Measurements from ENCODE around the gene SPOCK1.

DNA sequence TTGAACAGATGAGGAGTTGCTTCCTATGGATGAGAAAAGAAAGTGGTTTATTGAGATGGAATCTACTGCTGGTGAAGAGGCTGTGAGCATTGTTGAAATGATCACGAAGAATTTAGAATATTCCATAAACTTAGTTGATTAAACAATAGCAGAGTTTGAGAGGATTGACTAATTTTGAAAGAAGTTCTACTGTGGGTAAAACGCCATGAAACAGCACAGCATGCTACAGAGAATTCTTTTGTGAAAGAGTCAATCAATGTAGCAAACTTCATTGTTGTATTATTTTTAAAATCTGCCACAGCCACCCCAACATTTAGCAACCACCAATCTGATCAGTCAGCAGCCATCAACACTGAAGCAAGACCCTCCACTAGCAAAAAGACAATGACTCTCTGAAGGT lies 309.1 kb downstream of the SPOCK1 start:
- TF ChIP-seq, protein P1, sequence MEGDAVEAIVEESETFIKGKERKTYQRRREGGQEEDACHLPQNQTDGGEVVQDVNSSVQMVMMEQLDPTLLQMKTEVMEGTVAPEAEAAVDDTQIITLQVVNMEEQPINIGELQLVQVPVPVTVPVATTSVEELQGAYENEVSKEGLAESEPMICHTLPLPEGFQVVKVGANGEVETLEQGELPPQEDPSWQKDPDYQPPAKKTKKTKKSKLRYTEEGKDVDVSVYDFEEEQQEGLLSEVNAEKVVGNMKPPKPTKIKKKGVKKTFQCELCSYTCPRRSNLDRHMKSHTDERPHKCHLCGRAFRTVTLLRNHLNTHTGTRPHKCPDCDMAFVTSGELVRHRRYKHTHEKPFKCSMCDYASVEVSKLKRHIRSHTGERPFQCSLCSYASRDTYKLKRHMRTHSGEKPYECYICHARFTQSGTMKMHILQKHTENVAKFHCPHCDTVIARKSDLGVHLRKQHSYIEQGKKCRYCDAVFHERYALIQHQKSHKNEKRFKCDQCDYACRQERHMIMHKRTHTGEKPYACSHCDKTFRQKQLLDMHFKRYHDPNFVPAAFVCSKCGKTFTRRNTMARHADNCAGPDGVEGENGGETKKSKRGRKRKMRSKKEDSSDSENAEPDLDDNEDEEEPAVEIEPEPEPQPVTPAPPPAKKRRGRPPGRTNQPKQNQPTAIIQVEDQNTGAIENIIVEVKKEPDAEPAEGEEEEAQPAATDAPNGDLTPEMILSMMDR (conservative IDR thresholded peaks at IDR 0.05; ENCODE audit: low read depth, low read length) = no peak
- no peak for TF ChIP-seq CEBPB (IDR thresholded peaks at IDR 0.05; ENCODE audit: low read depth, low read length)
- TF ChIP-seq POLR2A (IDR thresholded peaks at IDR 0.05; ENCODE audit: low read depth, low read length) = no peak
- TF ChIP-seq BHLHE40 (IDR thresholded peaks at IDR 0.05; ENCODE audit: low read depth, low read length) = no peak
- TF ChIP-seq RFX5 (IDR thresholded peaks at IDR 0.05; ENCODE audit: low read depth, low read length) = no peak
- no peak for TF ChIP-seq MAFK (IDR thresholded peaks at IDR 0.05; ENCODE audit: low read depth, low read length)
- TF ChIP-seq SMC3 (IDR thresholded peaks at IDR 0.05; ENCODE audit: low read depth, low read length) = no peak
- TF ChIP-seq MAZ (IDR thresholded peaks at IDR 0.05; ENCODE audit: borderline replicate concordance, low read depth, low read length) = no peak
- TF ChIP-seq RAD21 (IDR thresholded peaks at IDR 0.05; ENCODE audit: low read length) = no peak
- TF ChIP-seq RCOR1 (IDR thresholded peaks at IDR 0.05; ENCODE audit: insufficient replicate concordance, low read length) = no peak

Measured in IMR-90 (cell line).